HepG2 (cell line): Measurements from ENCODE around the gene SLC22A23. TPM values are rescaled to one million over a fixed set of nuclear protein-coding genes. Genes with fewer than 3 reads are reported as not detected.

Source experiments
- ATF4 ChIP-seq, 2 experiments: fragments of 450-650 bp in 1 of 2; sonication (generic) in 1 of 2; formaldehyde crosslinking; IDR thresholded peaks; 2 replicates each; pipeline versions ENCODE4 v1.5.0 to v1.8.0; 2020 to 2022; ENCODE audit warnings: mild to moderate bottlenecking in 1 of 2, missing genetic modification reagents in 1 of 2
- FOXO1 ChIP-seq: sonication (generic); formaldehyde crosslinking; IDR thresholded peaks from 2 replicates; pipeline ENCODE4 v1.4.0; 2020; ENCODE audit warnings: missing genetic modification reagents
- GABPA ChIP-seq, 2 experiments: IDR thresholded peaks; 2 replicates each; pipeline ENCODE4 v1.6.1; 2011 to 2016; ENCODE audit warnings: low read depth in 2 of 2, low read length in 1 of 2, missing biosample characterization in 1 of 2, missing genetic modification characterization in 1 of 2
- HNRNPL ChIP-seq: fragments of 200-400 bp; formaldehyde crosslinking; IDR thresholded peaks from 2 replicates; pipeline ENCODE4 v1.6.1; 2017; ENCODE audit warnings: mild to moderate bottlenecking, low read depth, low read length
- KDM1A ChIP-seq: IDR thresholded peaks from 2 replicates; pipeline ENCODE4 v1.6.1; 2016; ENCODE audit warnings: missing compliant biosample characterization
- NBN ChIP-seq: fragments of 450-650 bp; conservative IDR thresholded peaks from 2 replicates; pipeline ENCODE4 v1.6.1; 2017
- REL ChIP-seq: sonication (generic); formaldehyde crosslinking; conservative IDR thresholded peaks from 2 replicates; pipeline ENCODE4 v1.8.0; 2022; ENCODE audit warnings: mild to moderate bottlenecking, missing genetic modification reagents, moderate library complexity
- SATB2 ChIP-seq: sonication (generic); formaldehyde crosslinking; IDR thresholded peaks from 2 replicates; pipeline ENCODE4 v1.5.0; 2020; ENCODE audit warnings: missing genetic modification reagents
- SMAD3 ChIP-seq: sonication (generic); formaldehyde crosslinking; IDR thresholded peaks from 2 replicates; pipeline ENCODE4 v1.4.0; 2020; ENCODE audit warnings: missing genetic modification reagents
- TEAD2 ChIP-seq: sonication (generic); formaldehyde crosslinking; IDR thresholded peaks from 2 replicates; pipeline ENCODE4 v1.9.0; 2021; ENCODE audit warnings: missing genetic modification reagents
- ZNF101 ChIP-seq: sonication (generic); formaldehyde crosslinking; IDR thresholded peaks from 2 replicates; pipeline ENCODE4 v1.4.0; 2020; ENCODE audit warnings: mild to moderate bottlenecking, low read depth, missing genetic modification reagents, borderline replicate concordance
- ZNF142 ChIP-seq: sonication (generic); formaldehyde crosslinking; IDR thresholded peaks from 2 replicates; pipeline ENCODE4 v1.4.0; 2020; ENCODE audit warnings: missing genetic modification reagents
- ZNF224 ChIP-seq: sonication (generic); formaldehyde crosslinking; IDR thresholded peaks from 2 replicates; pipeline ENCODE4 v1.5.0; 2020; ENCODE audit warnings: mild to moderate bottlenecking, missing genetic modification reagents
- ZNF501 ChIP-seq: sonication (generic); formaldehyde crosslinking; IDR thresholded peaks from 2 replicates; pipeline ENCODE4 v1.5.1; 2020; ENCODE audit warnings: mild to moderate bottlenecking, moderate library complexity, missing genetic modification reagents
- ZNF607 ChIP-seq: sonication (generic); formaldehyde crosslinking; IDR thresholded peaks from 2 replicates; pipeline ENCODE4 v1.5.1; 2020; ENCODE audit warnings: missing genetic modification reagents, mild to moderate bottlenecking, borderline replicate concordance
- ZNF850 ChIP-seq: sonication (generic); formaldehyde crosslinking; conservative IDR thresholded peaks from 2 replicates; pipeline ENCODE4 v1.9.0; 2021; ENCODE audit warnings: mild to moderate bottlenecking, missing genetic modification reagents
- polyA plus RNA-seq, 8 experiments: library from polyadenylated mRNA; depleted of rRNA in 3 of 8; stranded (reverse) in 7 of 8; unstranded in 1 of 8; fragments of >200 nt; fragmentation: Illumina TruSeq in 4 of 8; extraction: Trizol in 4 of 8; gene quantifications; 2 replicates each; pipeline versions ENCODE4 v1.2.1 to v1.2.3, GENCODE V29; 2011 to 2016; ENCODE audit warnings: low read depth in 4 of 8, missing spikeins in 1 of 8, mixed read lengths in 1 of 8; ENCODE audit not compliant: insufficient read depth in 1 of 8
- total RNA-seq, 5 experiments: library from RNA; depleted of rRNA; stranded (reverse); fragments of >200 nt; fragmentation: Illumina TruSeq; extraction: Trizol; gene quantifications; 2 replicates each; pipeline ENCODE4 v1.2.3, GENCODE V29; 2016; ENCODE audit warnings: low read depth in 1 of 5
- TF ChIP-seq, protein P1 (sequence below): sonication (generic); formaldehyde crosslinking; IDR thresholded peaks from 2 replicates; pipeline ENCODE4 v1.5.0; 2020; ENCODE audit warnings: missing genetic modification reagents
- TF ChIP-seq, protein P2 (sequence below): sonication (generic); formaldehyde crosslinking; IDR thresholded peaks from 2 replicates; pipeline ENCODE4 v1.4.0; 2020; ENCODE audit warnings: missing genetic modification reagents; ENCODE audit errors: not compliant biosample characterization
- TF ChIP-seq, protein P3 (sequence below): sonication (generic); formaldehyde crosslinking; IDR thresholded peaks from 2 replicates; pipeline ENCODE4 v1.5.0; 2020; ENCODE audit warnings: mild to moderate bottlenecking, missing genetic modification reagents

Gene SLC22A23
- total and polyA plus RNA-seq, 2 of the 13 experiments (the other 11 are each of a cell fraction or from before 2014, with no cell fraction given), result 11.8 to 17.5 TPM

GRCh38 chr6:3455569-3456394 is 1.1 kb downstream of the SLC22A23 start (continued):
- TF ChIP-seq, protein P1, sequence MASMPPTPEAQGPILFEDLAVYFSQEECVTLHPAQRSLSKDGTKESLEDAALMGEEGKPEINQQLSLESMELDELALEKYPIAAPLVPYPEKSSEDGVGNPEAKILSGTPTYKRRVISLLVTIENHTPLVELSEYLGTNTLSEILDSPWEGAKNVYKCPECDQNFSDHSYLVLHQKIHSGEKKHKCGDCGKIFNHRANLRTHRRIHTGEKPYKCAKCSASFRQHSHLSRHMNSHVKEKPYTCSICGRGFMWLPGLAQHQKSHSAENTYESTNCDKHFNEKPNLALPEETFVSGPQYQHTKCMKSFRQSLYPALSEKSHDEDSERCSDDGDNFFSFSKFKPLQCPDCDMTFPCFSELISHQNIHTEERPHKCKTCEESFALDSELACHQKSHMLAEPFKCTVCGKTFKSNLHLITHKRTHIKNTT, result no peak
- no peak for TF ChIP-seq ZNF101 (CRISPR knock-in tag)
- peak; percentile 69; the same call in 1 of the 2 replicates for TF ChIP-seq ZNF607
- 0 out of 2 replicates have a peak, but pooled peaks have one; percentile 10 for TF ChIP-seq FOXO1 (CRISPR knock-in tag)
- no peak for TF ChIP-seq TEAD2
- TF ChIP-seq ZNF850, result 0 out of 2 replicates have a peak, but pooled peaks have one; percentile 35
- TF ChIP-seq, protein P2, sequence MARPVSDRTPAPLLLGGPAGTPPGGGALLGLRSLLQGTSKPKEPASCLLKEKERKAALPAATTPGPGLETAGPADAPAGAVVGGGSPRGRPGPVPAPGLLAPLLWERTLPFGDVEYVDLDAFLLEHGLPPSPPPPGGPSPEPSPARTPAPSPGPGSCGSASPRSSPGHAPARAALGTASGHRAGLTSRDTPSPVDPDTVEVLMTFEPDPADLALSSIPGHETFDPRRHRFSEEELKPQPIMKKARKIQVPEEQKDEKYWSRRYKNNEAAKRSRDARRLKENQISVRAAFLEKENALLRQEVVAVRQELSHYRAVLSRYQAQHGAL, result no peak
- TF ChIP-seq KDM1A (CRISPR knock-in tag), result no peak
- TF ChIP-seq REL (CRISPR knock-in tag), result no peak
- no peak for TF ChIP-seq NBN
- peak; percentile 90 for TF ChIP-seq ZNF501 (CRISPR knock-in tag)
- TF ChIP-seq ATF4 (CRISPR knock-in tag; IDR thresholded peaks at IDR 0.05), result 0 out of 4 replicates have a peak, but pooled peaks of 1 of the 2 experiments have one; percentile 16
- no peak; the same call in 1 of the 2 replicates for TF ChIP-seq ZNF224 (CRISPR knock-in tag)
- TF ChIP-seq ZNF142 (CRISPR knock-in tag), result no peak
- TF ChIP-seq SMAD3 (CRISPR knock-in tag), result no peak
- no peak for TF ChIP-seq GABPA (IDR thresholded peaks at IDR 0.05; ENCODE audit: low read depth, low read length)
- TF ChIP-seq GABPA (CRISPR knock-in tag; IDR thresholded peaks at IDR 0.05; ENCODE audit: low read depth), result no peak
- TF ChIP-seq SATB2 (CRISPR knock-in tag), result no peak
- peak; percentile 75; the same call in 1 of the 2 replicates for TF ChIP-seq HNRNPL
- TF ChIP-seq, protein P3, sequence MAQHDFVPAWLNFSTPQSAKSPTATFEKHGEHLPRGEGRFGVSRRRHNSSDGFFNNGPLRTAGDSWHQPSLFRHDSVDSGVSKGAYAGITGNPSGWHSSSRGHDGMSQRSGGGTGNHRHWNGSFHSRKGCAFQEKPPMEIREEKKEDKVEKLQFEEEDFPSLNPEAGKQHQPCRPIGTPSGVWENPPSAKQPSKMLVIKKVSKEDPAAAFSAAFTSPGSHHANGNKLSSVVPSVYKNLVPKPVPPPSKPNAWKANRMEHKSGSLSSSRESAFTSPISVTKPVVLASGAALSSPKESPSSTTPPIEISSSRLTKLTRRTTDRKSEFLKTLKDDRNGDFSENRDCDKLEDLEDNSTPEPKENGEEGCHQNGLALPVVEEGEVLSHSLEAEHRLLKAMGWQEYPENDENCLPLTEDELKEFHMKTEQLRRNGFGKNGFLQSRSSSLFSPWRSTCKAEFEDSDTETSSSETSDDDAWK (CRISPR knock-in tag), result no peak
